HG03342 (cell line): ENCODE data around the gene UBE2E3.
A peak's percentile ranks its signal among the peaks of the same experiment; 100 is the strongest.
"Not testable (repeated sequence)": the region's sequence is repeated elsewhere in the genome, so short reads cannot be mapped to it uniquely, and the experiment has no call there.

Source experiments
- ATAC-seq: cut with Tn5 transposase; IDR thresholded peaks from one replicate; pipeline ENCODE4 v1.9.1; 2021; ENCODE audit warnings: mild to moderate bottlenecking, moderate library complexity; ENCODE audit not compliant: unreplicated experiment

Gene UBE2E3

DNA sequence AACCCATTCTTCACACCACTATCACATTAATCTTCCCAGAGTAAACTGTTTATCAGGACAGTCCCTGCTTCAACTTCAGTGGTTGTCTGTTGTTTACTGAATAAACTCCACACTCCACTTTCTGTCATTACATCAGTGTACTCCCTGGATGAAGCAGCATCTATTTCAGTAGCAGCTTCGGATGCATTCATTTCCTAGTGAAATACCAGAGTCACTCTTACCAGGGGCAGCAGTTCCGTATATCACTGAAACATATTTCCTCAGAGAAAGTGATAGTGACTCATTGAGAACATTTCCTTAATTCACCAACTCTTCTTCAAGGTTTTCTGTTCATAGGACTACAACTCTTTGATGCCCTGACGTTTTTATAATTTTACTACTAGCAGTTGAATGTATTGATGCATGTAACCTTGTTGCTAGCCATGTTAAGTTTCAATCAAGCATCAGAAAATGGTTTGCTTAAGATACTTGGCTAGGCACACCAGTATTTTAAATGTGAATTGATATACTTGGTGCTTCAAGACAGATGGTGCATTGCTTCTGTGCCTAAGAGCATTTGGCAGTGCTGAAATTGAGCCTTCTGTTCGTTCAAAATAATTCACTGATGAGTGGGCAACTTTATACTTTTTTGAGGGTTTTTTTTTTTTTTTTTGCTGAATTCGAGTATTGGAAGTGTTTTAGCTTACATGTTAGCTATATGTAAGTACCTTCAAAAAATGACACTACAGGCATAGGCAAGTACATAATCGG lies 92.3 kb downstream of the UBE2E3 start:
- ATAC-seq: no peak

DNA sequence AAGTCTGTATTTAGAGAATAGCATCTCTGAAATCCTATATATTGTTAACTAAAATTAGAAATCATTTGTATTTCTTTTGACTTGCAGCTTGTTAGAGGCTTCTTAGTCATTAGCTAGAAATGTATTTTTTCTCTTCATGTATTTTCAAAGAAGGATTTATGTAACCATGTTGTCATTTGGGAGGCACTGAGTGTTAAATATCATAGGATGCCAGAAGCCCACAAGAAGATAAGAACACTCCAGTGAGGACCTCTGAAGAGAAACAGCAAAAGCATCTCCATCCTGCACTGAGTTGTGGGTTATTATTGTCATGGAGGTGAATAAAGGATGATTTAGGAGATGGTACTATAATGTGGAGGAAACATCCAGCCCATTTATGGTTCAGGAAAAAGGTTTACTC lies 93.5 kb downstream of the UBE2E3 start:
- no peak for ATAC-seq

DNA sequence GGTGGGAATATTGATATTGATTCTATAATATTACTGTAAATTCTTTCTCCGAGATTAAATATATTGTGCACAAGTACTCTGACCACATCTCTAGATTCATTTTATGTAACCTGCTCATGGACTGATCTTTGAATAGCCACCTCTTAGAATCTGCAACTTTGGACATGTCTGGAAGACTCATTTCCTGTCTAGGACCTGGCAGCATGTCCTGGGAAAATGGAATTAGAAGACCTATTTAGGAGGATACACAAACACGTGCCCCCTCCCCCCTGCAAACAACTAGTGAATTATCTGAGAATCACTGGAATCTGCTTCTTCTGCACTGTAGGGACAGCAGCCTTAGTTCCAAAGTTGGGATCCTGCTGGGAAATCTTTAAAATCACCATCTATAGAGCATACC lies 94.1 kb downstream of the UBE2E3 start:
- no peak for ATAC-seq

DNA sequence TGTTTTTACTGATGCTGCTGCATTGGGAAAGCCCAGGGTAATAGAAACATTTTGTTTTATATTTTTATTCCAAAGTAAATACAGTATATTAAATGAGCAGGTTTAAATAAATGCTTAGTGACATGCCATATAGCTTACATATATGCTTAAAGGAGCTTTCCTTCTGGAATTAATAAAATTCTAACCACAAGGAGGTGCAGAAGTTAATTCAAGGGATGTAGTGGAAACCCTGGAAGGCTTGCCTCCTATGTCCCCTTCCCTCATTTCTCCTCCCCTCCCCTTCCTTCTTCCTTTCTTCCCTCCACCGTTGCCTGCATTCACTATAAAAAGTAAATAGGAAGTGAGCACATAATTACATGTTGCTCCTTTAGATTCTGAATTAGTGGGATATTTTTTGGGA lies 96.3 kb downstream of the UBE2E3 start:
- ATAC-seq: no peak

GRCh38 chr2:181077128-181077709 lies 96.8 kb downstream of the UBE2E3 start:
- peak; percentile 91 for ATAC-seq

DNA sequence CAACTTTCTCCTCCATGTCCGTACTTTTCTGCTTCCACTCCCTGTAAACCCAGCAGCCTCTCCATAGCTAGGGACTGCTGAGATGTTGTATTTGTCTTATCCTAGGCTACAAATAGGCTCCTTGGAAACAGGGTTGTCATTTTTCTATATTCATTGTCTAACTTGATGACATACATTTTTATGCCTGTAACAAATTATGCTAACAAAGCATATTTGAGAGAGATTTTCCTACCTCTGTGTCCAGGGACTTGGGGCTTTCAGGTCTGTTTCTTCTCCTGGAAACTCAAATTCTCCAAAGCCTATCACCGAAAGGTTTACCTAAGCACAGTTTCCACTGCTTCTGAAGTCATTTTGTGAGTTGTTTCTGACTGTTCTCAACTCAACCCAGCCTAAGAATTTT lies 102.7 kb downstream of the UBE2E3 start:
- no peak for ATAC-seq

DNA sequence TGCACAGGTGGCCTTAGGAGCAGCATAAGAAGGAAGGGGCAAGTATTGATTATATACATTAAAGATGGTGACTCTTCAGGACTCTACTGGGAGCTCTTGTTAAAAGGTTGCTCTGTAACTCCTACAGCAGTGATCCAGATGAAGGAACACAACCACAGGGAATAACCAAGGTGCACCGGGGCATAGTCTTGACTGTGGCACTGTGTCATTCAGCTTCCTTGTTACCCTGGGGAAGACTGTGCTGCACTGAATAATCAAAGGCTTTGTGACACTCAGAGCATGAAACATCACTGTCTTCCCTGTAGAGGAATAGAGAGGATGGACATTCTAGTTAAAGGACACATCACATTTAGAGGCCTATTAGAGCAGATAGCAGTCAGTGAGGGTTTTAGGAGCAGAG lies 105.3 kb downstream of the UBE2E3 start:
- ATAC-seq: no peak

- not testable (repeated sequence) for ATAC-seq
These were observed 111.5 kb downstream of the UBE2E3 start for GRCh38 chr2:181091920-181092319.

GRCh38 chr2:181095486-181095885 lies 115.1 kb downstream of the UBE2E3 start:
- ATAC-seq: no peak

GRCh38 chr2:181103659-181104058 lies 123.3 kb downstream of the UBE2E3 start:
- no peak for ATAC-seq

DNA sequence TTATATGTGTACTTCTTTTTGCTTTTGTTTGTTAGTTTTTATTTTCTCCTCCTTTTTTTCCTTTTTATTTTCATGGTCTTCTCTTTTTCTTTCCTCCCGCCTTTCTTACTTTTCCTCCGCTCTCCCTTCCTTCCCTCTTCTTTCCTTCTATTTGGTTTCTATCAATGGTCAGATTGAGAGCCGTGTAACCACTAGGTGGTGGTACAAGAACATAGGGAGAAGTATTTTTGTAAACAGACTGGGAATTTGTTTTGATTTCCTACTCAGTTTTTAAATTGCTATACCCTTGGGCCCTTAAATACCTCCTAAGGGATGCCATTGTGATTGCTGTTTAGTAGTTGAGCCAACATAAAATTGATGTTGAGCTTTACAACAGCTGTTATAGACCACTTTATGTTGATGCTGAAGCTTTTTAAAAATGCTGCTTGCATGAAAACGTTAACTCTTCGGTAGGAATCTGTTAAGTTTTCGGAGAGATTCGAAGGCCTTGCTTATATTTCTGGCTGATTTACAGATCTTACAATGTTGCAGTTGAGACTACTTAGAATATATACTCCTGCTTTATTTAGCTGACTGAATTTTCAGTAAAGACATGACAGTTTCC lies 124.2 kb downstream of the UBE2E3 start:
- ATAC-seq: no peak

- no peak for ATAC-seq
These were observed 125.2 kb downstream of the UBE2E3 start for GRCh38 chr2:181105562-181105961.

DNA sequence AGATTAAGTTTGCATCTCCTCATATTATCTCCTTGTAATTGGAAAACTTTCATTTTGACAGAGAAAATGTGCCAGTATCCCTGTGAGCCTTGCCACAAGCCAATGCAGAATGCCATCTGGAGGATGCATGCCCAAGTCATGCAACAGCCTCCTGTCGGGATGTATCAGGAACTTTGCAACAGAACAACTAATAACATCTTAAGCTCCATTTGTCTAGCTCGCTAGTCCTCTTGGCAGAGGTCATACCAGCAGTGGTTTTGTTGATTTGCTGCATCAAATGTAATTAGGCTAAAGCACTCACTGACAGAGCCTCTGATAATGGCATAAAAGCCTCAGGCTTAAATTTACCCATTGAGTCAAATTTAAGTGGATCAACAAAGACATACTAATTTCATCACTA lies 125.8 kb downstream of the UBE2E3 start:
- no peak for ATAC-seq

DNA sequence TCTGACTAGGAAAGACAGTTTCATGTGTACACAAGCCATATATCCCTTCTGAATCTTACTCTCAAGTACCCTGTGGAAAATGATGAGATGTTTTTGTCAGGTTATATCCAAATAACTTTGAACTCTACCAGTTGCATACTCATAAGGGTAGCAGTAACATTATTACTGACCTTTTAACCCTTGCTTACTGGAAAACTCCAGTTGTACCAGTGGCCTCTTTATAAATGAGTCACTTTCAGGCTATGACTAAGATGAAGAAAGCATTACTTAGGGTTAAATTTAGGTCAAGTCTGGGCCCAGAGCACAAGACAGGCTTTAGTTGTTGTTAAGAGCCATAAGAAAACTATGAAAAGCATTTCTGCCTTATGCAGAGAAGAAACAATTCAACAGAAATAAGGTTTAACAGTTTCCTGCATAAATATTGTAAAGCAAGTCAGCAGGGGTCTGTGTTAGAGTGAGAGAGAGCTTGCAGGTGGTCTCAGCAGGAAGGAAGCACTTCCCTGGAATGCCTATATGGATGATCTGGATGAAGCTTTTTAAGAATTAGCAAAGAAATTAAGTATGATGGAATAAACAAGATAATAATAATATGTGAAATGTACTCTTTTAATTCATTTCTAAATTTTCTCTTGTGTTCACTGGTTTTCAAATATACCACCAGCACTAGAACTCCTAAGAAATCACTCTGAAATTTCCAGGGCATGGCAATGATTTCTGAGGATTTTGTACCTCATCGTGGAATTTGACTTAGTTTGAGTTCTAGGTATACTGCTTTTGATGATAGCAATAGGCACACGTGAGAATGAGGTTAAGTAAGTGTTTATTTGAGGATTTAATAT lies 126.6 kb downstream of the UBE2E3 start:
- peak; percentile 98 for ATAC-seq

- no peak for ATAC-seq
These were observed 127.2 kb downstream of the UBE2E3 start for GRCh38 chr2:181107628-181107945.

DNA sequence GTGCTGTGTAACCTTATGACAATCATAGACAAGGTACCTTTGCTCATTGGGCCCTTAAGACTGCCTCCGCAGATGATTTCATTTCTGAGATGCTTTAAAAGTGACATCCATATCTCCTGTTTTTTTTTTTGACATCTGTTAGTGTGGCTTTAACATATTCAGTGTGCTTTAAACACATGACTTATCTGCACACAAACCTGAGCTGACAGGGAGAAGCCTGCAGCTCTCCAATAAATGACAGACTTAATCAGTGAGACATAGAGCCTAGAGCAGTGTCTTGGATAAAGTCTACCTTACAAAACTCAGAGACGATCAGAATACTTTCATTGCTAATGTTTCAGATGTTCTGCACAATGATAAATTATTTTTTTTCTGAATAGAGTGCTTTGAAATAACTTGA lies 130.7 kb downstream of the UBE2E3 start:
- ATAC-seq: no peak

GRCh38 chr2:181112916-181113315 lies 132.5 kb downstream of the UBE2E3 start:
- ATAC-seq: no peak
